ENCODE measurements around the gene GPR39.

GPR39 gene

DNA sequence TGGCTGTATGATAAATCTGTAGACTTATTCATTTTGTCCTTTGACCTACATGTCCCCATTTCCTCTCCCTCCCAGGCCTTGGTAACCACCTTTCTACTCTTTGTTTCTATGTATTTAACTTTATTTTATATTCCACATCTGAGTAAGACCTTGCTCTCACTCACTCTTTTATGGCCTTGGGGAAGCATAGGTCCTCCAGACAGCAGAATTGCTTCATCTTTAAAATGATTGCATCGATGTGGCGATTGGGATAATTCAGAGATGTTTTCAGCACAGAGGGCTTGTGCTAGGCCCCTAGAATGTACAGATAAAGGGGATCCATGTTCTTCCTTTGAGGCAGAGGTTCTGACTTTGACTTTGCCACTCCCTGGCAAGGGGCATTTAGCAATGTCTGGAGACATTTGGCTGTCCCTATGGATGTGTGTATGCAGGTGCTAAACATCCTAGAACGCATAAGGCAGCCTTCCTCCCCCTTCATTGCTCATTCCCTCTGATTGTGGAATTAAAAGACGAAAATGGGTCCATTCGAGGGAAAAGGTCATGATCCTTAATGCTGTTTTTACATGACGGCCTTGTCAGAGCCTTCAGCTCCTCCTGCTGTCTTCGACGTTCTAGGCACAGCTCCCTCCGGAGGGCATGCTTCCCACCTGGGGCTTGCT lies 1.2 kb upstream of the GPR39 start:
- DNase-seq, result no peak

DNA sequence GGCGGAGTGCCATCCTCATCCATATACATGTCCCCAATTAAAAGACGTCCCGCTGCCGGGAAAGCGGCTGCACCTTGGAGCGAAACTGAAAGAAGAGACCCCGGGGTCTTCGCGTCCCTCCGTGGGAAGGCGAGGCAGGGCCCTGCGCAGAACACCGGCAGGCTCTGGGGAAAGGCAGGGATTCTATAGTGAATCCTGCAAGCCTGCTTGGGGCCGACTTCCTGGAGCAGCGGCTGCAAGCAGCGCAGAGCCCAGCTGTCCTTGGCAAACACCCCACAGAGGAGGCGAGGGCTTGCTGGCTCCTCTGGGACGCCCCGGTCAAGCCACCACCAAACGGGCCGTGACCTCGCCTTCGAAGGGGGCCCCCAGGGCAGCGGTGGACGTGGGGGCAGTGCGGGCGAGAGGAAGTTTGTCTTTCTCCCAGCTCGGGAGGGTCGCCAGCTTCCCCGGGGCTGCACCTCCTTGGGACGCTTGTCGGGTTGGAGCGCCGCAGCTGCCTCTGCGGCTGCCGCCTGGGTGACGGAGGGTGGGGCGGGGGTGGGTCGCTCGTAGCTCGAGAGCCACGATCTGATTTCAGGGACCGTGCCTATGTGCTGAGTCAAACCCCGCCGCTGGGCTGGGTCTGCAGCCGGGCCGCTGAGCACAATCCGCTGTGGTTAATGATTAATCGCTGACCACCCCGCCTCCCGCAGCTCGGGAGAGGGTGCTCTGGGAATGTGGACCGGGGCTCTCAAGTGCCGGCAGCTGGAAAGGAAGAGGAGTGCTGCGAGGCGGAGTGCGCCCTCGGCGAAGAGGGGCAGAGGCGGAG lies 486 bp upstream of the GPR39 start:
- DNase-seq, result no peak

DNA sequence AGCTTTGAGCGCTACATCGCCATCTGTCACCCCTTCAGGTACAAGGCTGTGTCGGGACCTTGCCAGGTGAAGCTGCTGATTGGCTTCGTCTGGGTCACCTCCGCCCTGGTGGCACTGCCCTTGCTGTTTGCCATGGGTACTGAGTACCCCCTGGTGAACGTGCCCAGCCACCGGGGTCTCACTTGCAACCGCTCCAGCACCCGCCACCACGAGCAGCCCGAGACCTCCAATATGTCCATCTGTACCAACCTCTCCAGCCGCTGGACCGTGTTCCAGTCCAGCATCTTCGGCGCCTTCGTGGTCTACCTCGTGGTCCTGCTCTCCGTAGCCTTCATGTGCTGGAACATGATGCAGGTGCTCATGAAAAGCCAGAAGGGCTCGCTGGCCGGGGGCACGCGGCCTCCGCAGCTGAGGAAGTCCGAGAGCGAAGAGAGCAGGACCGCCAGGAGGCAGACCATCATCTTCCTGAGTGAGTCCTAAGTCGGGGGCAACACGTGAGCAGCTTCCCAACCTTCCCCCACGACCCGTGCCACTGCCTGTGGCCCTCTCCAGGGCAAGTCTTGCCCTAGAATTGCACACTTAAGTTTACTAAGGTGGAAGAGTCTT lies 928 bp downstream of the GPR39 start:
- no peak for DNase-seq

DNA sequence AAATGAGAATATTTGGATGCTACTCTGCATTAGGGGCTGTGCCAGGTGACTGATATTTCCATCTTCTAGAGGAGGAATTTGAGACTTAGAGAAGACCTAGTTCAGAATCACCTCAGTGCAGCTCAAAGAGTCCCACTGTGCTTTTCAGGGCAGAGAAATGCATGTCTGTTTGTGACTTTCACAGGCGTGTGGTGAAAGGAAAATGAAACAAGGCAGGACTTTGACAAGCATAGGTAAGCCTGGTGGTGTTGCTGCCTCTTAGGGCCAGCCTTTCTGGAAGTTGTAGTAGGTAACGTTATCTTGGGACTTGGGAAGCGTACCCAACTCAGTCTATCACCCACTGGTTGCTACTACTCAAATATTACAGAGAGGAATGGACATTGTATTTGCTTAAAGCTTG lies 2.6 kb downstream of the GPR39 start:
- no peak for DNase-seq

DNA sequence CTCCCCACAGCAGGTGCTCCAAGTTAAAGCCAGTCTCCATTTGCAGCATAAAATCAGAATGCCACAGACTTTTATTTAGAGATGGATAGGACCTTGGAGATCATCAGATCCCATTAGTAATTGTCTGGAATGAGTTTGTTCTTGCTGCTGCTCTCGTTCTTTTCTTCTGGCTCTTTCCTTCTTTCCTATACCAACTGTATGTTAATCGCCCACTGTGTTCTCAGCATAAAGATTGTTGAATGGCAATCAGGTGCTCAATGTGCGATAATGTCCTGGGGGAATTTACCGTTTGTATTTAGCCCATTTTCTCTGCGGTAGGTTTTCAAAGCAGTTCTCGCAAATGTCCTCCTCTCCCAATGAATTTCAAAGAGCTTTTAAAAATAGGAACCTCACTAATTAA lies 3.3 kb downstream of the GPR39 start:
- DNase-seq, result no peak

DNA sequence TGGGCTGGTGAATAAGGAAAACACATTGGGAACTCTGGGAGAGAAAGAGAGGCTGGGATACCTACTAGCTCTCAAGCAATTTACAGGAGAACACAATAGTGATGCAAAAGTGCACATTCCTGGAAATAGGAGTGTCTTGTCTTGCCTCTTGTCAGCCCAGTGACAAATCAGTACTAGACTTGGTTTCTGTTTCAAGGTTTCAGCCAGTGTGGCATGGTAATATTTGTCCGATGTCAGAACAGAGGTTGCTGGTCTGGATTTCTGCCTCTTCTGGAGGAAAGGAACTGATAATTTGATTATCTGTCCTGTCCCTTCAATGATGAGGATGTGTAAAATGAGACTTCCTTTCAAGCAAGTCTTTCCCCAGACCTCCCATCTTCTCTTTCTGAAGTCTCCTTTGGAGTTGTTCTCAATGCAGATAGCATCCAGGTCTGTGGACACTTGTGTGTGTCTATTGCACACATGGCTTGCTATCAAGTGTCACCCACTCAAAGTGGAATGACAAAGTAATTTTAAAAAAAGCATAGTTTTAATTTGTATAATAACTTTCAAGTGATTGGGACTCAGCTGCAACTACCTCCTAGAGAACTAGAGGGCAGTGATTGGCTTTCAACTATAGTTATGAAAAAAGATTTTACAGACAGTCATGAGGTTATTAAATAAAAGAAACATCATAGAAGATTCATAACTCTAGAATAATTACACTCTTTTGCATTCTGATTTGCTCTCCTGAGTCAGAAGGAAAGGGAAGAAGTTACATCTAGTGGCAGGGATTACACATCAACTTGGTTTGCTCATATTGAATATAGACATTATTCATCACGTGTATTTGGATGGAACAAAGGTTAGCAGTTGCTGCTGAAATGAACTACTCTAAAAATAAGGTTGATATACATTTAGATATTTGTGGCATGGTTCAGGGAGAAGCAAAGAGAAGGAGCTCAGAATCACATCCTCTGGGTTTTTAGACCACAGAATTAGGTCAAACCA lies 4.5 kb downstream of the GPR39 start:
- DNase-seq, result no peak

DNA sequence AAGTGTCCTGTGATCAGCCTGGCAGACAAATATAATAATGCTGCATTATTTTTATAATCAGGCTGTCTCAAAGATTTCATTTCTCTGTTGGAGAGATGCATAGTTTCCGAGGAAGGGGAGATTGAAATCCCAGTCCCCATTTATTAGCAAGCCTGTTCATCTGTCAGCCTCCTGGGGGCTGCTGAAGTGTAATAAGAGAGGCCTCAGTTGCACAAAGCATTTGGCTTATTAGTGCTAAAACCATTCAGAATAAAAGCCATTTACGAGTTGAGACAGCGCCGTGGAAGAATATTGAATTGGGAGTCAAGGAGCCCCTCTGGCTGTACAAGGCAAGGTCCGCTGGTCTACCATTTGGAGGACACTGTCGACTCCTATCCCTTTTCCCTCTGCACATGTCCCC lies 6.1 kb downstream of the GPR39 start:
- no peak for DNase-seq

DNA sequence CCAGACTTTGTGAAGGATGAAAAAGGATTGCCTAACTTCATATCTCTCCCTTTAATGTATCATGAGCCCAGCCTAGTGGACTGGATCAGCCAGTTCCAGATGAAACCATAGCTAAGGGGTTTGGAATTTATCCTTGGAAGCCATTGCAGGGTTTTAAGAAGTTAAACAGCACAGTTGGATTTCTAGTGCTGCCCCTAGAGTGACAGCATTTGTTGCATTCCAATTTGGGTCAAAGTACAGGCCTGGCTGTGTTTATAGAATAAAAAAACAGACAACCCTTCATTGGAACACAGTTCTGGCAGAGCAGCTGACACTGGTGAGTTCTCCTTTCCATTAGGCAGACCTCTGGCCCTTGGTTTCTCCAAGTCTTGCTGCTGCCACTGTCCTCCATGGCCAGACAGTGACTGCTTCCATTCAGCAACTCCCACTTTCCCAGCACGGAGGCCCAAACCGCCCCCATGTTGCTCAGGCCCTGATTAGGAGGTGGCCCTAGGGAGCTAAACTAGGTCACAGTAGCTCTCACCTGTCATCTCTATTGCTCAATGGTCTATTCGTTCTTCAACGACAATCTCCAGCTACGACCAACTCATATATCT lies 8.0 kb downstream of the GPR39 start:
- no peak for DNase-seq

DNA sequence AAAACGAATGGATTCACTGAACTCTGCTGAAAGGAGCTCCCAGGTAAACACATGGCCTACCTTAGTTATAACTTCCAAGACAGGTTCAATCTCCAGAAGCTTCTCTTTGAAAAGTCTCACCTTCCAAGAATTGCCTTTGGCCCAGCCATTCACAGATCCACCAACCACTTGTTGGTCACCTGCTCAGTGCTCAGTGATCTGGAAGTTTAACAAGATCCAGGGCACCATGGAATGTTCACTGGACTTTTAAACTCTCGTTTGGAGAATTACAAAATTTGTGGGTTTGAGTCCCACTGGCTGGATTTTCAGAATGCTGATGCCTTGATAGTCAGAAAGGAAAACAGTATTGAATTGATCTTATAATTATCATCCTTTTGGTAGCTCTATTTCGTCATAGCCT lies 9.4 kb downstream of the GPR39 start:
- DNase-seq, result no peak

DNA sequence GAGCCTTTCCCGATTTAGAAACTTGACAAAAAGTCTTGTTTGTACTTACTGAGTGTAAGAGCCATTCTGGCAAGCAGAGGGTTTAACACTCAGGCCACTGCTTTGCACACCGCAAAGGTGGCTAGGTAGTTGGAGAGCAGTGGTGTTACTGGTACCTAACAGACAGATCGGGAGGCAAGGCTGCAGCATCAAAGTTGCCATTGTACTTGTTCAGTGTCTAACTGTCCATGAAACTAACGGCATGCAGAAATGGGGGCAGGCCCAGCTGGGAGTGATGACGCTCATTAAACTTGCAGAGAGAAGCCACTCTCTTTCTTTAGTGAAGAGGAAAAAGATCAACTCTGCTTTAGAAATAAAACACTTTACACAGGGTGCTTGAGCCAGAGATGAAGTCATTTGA lies 10.1 kb downstream of the GPR39 start:
- no peak for DNase-seq

DNA sequence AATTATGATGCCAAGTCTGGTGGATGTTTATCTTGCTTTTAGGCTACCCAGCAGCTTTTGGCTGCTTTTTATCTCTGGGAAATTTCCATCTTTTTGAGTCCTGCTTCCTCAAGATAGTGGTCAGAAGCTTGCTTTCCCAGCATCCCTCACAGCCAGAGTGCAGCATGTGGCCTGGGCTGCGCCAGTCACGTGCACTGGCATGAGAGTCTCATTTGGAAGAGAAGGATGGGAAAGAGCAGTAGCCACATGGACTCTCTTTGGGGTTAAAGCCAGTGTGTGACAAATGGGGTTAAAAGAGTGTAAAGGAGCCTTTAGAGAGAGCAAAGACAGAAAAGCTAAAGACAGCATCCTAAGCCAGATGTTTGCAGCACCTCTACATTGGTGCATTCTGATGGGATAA lies 12.7 kb downstream of the GPR39 start:
- no peak for DNase-seq

DNA sequence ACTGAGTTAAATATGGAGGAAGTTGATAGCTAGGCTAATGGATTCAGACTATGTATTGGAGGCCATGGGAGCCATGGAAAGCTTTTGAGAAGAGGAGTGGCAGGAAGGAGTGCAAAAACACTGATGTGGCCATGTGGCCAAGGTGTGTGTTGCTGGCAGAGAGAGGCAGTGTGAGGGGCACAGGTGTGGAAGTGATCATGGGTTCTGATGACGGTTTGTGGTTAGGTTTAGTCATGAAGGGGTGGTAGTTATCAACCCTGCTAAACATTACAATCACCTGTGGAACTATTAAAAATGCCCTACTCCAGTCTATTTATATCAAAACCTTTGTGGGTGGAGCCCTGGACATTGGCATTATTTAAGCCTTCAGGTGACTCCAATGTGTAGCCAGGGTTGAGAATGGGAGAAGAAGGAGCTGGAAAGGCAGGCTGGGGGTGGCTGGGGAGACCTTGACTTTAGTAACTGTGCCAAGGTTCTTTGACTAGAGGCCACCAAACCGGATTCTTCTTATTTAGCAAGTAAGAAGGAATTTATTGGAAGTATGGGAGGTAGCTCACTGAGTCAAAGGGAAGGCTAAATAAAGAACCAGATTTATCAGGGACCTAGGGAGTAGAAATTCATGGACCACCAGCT lies 13.5 kb downstream of the GPR39 start:
- DNase-seq, result no peak

DNA sequence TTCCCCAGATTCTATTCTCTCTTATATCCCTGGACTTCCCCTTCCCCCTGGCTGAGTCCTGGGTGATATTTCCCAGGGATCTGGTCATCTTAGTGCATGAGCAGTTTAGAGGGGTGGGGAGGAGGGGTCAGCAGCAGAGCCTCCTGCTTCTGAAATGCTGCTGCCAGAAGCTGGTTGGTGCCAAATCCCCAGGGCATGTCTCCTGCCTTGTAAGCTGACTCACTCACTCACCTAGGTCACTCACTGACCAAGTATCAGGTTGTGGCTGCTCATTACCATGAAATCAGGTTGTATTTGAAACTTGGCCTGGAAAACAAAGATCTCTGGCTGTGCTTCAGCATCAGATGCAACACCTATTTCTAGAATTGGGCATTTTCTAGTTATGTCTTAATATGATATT lies 14.3 kb downstream of the GPR39 start:
- no peak for DNase-seq

DNA sequence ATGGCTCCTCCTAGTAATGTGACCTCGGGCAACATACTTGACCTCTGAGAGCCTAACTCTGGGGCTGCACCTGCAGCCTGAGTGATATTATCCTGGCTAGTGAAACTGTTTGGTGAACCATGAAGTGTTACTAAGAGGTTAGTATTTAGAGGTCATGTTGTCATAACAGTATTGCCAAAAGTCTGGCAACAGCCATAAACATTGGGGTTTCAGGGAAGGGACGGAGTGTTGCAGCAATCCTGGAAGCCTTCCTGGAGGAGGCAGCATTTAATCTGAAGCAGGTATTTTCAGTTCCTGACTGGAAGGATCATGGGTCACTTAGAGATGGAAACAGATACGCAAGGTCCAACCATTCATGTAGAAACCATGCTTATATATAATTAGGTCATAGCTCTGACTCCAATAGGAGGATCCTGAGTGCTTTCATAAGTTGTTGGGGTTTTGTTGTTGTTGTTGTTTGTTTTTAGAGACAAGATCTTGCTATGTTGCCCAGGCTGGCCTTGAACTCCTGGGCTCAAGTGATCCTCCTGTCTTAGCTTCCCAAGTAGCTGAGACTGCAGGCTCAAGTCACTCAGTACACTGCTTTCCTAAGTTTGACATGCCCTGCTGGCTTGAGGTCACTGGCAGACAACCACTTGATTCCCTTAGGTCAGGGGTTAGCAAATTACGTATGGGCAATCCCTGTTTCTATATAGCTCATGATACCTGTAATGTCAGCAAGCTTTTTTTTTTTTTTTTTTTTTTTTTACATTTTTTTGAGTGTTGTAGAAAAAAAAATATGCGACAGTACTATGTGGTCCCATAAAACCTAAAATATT lies 21.5 kb downstream of the GPR39 start:
- DNase-seq, result no peak

DNA sequence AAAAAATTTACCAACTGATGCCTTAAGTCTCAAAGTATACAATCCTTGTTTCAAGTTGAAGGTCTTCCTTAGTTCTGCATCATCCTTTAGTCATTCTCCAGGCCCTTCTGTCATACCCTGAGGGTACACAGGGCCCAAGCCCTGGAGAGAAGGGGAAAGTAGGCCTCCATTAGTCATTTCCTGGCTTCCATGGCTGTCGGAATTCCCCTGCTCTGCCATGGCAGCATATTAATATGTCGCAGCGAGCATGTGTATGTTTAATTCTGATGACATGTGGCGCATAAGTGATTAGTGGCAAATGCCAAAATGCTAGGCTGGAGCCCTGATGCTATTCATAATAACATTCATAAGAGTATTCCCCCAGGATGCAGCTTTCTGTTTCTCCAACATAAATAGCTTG lies 22.1 kb downstream of the GPR39 start:
- DNase-seq, result no peak

DNA sequence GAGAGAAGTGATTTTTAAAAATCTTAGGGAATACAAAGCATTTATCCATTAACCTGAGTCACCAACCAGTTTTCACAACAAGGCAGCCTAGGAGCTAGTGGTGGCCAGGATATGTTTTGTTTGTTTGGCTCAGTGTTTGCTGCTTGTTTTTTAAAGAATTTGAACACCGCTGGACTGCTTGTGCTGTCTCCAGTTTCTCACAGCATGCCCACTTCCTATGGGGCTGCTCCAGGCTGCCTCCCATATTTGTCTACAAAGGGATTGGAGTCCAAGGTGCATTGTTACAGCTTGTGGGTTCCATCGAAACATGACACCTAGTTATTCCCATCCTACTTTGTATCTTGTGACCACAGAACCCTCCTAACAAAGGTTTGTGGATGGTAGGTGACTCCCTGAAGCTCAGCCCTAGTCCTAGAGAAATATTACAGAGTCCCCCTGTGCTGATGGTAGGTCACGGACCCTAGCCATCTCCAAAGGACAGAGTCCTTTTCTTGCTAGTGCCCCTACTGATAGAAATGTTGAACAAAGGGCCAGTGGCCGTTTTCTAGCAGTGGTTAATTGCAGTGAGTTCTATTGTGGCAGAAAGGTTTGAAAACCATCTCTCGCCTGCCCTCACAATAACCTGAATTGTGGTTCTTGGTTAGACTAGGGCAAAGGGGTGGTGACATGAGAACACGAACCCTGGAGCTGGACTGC lies 23.2 kb downstream of the GPR39 start:
- DNase-seq, result no peak

DNA sequence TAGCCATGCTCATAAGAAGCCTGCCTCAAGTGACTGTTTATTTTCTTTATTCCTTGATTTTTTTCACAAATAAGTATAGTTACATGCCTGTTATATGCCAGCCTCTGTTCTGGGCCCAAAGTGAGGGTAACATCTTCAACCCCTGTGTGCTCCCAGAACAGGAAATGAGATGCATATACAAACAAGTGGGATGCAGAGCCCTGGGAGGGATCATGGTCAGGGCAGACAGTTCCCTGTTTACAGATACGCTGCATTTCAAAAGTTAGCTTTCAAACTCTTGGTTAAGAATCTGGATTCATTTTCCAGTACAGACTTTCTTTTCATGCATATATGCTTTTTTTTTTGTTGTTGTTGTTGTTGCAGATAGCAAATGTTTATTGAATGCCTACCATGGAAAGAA lies 24.4 kb downstream of the GPR39 start:
- DNase-seq, result no peak

DNA sequence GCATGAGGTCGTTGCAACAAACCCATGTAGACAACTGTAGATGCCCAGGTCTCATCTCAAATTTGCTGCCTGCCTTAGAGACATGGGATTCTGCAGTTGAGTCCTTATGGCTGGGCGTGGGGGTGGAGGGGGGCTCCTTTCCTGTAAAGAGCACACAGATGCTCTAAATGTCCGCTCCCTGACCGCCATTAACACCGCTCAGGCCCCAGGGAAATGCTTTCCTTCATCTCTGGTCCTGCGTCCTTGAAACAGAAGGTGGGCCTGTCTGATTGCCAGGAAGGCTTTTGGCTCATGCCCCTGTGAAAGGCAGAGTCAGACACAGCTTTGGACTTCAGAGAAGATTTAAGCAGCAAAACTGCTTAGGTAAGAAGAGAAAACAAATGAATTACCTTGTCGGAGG lies 25.7 kb downstream of the GPR39 start:
- DNase-seq, result no peak

DNA sequence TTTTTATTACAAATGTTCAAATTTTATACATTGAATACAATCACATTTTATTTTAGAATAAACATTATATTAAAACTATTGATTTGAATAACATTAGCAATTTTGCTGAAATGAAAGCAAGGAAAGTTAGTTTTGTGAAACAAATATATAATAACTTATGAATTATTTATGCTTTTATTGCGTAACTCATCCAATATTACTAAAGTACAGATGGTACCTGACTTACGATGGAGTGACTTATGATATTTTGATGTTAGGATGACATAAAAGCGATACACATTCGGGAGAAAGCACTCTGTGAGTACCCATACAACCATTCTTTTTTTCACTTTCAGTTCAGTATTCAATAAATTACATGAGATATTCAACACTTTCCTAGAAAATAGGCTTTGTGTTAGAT lies 26.5 kb downstream of the GPR39 start:
- no peak for DNase-seq

DNA sequence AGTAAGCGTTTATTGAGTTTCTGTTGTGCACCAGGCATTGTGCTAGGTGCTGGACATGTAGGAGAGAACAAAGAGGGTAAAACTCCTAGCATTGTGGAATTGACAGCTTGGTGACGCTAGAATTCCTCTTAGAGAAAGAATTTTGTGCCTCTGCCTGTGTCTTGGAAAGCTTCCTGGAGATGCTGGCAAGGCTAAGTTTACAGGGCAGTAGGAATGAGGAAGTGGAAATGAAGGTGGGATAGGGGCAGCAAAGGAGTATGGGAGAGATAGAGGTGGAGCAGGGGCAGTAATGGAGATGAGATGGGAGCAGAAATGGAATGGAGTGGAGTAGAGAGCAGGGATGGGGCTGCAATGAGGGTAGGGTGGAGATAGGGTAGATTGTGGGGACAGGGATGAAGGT lies 29.8 kb downstream of the GPR39 start:
- no peak for DNase-seq

DNA sequence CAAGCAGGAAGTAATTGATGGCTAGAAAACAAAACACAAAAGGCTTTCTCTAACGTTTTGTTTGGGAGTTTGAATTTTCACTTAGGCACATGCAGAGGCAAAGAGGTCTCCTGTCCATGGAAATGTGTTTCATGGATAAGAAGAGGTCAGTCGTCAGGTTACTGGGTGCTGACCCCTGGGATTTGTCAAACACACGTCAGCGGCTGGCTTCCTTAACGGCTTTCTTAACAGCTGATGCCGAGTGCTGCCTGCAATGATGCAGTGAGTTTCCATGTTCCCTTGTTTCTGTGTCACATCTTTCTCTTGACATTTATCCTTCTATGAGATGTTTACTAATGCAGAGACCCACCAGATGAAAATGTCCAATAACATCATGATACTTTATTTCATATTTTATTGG lies 31.7 kb downstream of the GPR39 start:
- DNase-seq, result no peak
